ENCODE results near the gene DIRAS2.
"Not testable (repeated sequence)": the region's sequence is repeated elsewhere in the genome, so short reads cannot be mapped to it uniquely, and the experiment has no call there.

DIRAS2 gene, protein sequence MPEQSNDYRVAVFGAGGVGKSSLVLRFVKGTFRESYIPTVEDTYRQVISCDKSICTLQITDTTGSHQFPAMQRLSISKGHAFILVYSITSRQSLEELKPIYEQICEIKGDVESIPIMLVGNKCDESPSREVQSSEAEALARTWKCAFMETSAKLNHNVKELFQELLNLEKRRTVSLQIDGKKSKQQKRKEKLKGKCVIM

DNA sequence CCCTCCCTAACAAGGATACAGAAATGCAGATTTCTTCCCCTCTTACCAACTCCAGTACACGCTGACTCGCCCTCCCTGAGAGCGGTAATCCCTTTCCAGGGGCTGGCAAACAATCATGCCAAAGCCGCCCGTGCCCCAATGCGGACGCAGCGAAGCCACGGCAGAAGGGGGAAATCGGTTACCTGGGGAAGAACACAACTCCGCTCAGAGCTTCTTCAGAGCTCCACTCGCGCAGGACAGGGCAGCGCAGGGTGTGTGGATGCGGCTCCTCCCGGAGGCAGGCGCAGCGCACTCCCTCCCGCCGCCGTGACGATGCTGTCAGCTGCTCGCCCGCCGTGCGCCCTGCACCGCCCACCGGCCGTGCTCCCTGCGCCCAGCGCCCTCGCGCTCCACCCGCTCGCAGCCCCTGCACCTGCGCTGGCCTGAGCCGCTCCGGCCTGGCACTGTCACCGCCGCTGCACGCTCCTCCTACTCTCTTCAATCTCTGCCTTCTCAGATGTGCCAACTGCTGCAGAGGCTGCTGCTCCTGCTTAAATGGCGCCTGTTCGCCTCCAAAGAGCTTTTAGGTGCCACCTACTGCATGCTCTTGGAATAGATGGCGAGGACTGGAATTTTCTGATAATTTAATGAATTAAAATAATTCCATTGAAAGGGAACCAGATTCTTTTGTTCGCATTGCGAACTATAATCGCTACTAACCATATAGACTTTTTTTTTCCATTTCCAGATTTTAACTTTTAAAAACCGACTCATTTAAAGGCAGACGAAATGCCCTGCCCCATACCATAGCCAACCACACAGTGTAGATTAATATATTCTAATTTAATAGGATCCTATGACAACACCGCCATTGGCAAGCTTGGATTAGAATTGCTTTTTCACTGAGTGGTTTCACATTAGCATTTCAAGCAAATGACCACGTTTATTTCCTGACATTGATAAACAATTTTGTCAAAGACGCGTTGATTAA lies at the start of gene DIRAS2:
Gene DIRAS2 (minus strand): TSS at position 255 of the 970 bp plus-strand sequence. CDS start 28,997 bp downstream, outside the sequence.
- no peak for DNase-seq (ENCODE audit: low read depth in 1 of 2, low spot score in 1 of 2)

DNA sequence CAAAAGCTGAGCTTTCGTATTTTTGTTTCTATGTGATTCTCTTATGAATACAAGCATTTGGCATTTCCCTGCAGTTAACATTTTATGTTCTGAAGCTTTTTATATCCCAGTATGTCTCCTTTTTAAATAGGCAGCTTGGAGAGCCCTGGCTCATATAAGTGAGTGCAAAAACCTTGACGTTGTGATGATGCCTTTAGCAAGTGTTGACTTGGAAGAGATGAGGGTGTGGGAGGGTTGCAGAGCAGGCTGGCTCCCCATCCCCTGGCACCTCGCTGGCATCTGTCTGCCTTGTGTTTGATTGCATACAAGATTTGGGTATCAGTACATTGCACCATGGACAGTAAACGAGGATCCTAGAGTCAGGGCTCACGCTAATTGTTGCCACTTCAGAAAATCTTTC lies 42.1 kb upstream of the DIRAS2 start:
- DNase-seq (ENCODE audit: low read depth in 1 of 2, low spot score in 1 of 2): no peak

DNA sequence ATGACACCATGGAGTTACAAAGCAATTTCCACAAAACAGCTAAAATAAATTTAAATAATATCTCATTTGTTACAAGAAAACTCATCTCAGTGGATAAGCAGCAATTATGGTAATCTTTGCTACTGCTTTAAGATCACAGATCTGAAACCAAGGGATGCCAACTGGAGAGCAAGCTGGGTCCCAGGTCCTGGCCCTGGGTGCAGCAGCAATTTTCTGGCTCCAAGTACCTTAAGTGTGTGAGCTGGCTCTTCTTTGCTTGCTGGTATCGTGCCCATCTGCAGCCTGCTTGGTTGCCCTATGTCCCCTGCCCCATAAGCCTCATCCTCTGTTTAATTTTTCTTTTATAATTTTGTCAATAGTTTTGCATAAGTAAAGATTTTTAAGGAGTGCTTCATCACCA lies 41.5 kb upstream of the DIRAS2 start:
- no peak for DNase-seq (ENCODE audit: low read depth in 1 of 2, low spot score in 1 of 2)

DNA sequence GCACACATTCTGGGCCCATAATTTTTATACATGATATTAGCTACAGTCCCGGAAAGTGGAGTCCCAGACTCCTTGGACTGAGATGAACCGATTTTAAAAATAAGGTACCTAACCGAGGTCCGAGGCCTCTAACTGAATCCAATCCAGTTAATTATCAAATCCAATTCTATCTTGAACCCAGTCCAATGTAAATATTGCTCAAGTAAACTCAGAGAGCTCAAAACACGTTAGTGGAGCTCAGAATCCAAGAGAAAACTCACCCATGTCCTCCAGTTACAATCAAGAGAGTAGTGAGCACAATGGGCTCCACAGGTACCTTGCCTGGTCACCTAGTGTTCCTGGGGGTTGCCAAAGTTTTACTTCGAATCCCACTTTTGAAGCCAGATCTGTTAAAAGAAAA lies 37.9 kb upstream of the DIRAS2 start:
- no peak for DNase-seq (ENCODE audit: low read depth in 1 of 2, low spot score in 1 of 2)

DNA sequence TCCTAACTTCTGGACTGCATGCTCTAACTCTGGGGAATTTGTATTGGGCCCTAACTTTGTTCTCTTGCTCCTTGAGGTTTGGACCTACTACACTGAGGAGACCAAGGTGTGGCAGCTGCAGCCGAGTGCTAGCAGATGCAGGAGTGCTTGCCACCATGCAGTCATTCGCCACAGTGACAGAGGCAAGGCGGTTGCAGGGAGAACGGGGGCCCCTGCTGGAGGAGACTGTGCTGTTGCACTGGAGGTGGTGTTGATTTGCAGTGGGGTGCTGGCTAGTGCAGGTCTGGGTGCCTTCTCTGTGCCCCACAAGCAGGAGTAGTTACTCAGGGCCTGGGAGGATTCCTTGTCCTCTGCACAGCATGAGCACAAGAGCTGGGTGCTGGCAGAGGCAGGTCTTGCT lies 22.4 kb upstream of the DIRAS2 start:
- DNase-seq (ENCODE audit: low read depth in 1 of 2, low spot score in 1 of 2): no peak

DNA sequence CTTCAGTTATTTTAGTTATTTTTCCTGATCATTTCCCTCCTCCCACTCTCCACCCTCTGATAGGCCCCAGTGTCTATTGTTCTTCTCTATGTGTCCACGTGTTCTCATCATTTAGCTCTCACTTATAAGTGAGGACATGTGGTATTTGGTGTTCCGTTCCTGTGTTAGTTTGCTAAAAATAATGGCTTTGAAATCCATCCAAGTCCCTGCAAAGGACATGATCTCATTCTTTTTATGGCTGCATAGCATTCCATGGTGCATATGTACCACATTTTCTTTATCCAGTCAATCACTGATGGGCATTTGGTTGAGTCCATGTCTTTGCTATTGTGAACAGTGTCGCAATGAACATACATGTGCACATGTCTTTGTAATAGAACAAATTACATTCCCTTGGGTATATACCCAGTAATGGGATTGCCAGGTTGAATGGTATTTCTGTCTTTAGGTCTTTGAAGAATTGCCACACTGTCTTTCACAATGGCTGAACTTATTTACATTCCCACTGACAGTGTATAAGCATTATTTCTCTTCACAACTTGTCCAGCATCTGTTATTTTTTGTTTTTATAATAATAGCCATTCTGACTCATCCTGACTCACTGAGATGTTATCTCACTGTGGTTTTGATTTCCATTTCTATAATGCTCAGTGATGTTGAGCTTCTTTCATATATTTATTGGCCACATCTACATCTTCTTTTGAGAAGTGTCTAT lies 17.2 kb upstream of the DIRAS2 start:
- no peak for DNase-seq (ENCODE audit: low read depth in 1 of 2, low spot score in 1 of 2)

DNA sequence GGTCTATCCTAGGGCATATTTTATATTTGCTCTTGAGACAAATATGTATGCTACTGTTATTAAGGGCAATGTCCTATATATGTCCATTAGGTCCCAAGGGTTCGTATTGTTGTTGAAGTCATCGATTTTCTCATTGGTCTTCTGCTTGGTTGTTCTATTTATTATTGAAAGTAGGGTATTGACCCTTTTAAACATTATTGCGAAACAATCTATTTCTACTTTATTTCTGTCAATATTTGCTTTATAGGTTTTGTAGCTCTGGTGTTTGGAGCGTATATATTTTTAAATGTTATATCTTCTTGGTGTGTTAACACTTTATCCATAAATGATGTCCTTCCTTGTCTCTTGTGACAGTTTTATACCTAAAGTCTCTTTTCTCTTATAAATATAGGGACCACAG lies 16.2 kb upstream of the DIRAS2 start:
- DNase-seq (ENCODE audit: low read depth in 1 of 2, low spot score in 1 of 2): no peak

DNA sequence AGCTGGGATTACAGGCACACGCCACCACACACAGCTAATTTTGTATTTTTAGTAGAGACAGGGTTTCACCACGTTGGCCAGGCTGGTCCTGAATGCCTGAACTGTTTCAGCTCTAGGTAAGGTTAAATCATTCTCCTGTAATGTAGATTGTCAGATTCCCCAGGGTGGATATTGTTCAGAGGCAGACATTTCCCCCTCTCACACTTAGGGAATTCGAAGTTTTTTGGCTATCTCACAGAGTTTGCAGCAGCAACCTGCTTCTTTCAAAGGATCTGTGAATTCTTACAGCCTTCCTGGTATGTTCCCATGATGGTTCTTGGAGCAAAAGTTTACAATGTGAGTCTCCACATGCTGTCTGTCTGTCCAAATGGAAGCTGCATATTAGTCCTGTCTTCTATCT lies 15.6 kb upstream of the DIRAS2 start:
- DNase-seq (ENCODE audit: low read depth in 1 of 2, low spot score in 1 of 2): no peak

DNA sequence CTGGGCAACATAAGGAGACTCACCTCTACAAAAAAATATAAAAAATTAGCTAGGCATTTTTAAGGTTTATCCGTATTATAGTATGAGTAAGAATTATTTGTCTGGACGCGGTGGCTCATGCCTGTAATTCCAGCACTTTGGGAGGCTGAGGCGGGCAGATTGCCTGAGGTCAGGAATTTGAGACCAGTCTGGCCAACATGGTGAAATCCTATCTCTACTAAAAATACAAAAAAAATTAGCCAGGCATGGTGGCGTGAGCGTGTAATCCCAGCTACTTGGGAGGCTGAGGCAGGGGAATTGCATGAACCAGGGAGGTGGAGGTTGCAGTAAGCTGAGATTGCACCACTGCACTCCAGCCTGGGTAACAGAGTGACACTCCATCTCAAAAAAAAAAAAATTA lies 14.3 kb upstream of the DIRAS2 start:
- DNase-seq (ENCODE audit: low read depth in 1 of 2, low spot score in 1 of 2): not testable (repeated sequence)

DNA sequence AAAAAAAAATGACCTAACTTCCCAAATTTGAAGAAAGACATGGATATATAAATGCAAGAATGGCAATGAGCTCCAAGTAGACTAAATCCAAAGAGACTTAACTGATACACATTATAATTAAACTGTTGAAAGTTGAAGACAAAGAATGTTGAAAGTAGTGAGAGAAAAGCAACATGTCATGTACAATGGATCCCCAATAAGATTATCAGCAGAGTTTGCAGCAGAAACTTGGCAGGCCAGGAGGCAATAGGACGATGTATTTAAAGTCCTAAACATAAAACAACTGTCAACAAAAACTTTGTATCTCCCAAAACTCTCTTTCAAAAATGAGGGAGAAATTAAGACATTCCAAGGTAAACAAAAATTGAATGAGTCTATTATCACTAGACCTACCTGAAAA lies 8.6 kb upstream of the DIRAS2 start:
- no peak for DNase-seq (ENCODE audit: low read depth in 1 of 2, low spot score in 1 of 2)

DNA sequence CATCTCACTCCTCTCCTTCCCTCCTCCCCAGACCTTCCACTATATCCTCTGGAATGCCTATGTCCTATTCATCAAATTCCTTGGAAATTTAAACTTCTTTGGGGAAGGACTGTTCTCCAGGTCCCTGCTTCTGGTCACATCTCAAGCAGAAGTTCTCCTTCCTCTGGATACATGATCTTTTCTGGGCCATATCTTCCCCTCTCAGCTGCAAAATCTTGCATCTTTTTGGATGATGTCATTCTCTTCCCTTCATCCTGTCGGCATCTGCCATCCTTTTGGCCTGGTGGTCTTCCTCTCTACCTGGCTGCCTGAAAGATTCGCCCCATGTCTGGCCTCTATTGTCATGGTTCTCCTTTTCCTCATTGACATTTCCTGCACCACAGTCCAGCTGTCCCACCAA lies 5.2 kb upstream of the DIRAS2 start:
- no peak for DNase-seq (ENCODE audit: low read depth in 1 of 2, low spot score in 1 of 2)

DNA sequence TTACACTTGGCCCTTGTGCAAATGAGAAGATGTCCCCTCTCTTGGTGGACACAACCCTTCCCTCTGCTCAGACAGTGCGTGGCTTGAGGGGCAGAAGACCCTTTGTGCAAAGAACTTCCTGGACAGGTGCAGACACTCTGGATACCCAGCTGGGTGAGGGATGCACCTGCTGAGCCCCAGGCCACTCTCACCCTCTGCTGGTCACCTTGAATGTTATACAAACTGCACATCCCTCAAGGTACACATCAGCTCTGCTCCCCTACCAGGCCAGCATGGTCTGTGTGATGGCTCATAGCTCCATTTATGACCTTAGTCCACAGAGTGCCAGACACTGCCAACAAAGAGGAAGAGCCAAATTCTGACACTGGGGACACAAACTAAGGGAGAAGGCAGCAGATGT lies 3.1 kb upstream of the DIRAS2 start:
- no peak for DNase-seq (ENCODE audit: low read depth in 1 of 2, low spot score in 1 of 2)

DNA sequence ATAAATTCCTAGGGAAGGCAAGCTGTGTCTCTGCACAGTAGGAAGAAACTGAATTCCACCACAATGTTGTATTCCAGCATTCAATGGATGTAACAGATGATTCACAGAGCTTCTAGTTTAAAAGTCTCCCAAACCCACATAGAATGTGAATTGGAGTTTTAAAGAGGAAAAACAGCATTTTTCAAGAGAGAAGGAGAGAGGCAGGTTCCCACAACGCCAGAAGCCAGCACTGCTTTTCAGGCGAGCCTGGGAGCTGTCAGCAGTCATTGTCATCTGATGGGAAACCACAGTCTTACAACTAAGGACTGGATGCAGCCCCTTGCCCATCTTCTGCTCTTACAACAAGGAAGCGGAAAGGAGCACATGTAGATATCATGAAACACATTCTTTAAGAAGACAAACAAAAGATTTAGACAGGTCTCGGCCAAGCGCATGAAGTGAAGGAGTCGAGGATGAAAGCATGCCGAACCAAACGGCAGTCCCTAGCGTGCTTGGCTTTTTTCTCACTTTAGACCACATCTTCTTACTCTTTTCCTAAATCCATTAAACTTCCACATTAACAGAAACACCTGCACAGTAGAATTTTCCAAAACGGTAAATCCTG lies 638 bp downstream of the DIRAS2 start:
- no peak for DNase-seq (ENCODE audit: low read depth in 1 of 2, low spot score in 1 of 2)

DNA sequence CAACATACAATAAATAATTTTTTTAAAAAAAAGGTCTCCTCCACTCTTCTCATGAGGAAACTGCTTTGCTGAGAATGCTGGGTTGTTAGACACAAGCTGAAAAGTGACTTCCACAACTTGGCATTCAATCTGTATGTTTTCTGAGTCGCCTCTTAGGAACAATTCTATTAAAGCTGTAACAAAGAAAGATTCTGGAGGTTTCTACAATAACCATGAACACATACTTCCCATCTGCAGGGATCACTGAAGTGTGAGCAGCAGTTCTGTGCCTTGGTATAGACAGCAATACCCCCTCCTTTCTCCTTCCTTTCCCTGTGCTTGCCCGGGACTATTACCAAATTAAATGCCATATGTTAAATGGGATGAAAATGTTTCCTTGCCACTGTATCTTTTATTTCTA lies 1.5 kb downstream of the DIRAS2 start:
- no peak for DNase-seq (ENCODE audit: low read depth in 1 of 2, low spot score in 1 of 2)

DNA sequence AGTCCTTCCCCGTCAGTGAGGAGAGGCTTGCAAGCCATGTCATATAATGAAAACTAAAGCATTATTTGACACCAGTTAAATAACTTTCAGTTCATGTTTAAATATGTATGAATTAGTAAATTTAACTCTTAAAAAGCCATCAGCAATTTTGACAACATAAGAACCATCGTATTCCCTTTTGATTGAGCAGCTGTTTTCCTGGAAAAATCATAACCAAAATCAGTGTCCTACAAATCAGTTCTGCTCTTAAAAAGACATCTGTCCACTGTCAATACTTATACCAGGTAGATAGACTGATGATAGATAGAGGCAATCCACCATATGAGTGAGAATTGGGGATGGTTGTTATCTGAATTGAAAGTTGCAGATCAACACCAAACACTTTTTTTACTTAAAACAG lies 2.3 kb downstream of the DIRAS2 start:
- no peak for DNase-seq (ENCODE audit: low read depth in 1 of 2, low spot score in 1 of 2)

DNA sequence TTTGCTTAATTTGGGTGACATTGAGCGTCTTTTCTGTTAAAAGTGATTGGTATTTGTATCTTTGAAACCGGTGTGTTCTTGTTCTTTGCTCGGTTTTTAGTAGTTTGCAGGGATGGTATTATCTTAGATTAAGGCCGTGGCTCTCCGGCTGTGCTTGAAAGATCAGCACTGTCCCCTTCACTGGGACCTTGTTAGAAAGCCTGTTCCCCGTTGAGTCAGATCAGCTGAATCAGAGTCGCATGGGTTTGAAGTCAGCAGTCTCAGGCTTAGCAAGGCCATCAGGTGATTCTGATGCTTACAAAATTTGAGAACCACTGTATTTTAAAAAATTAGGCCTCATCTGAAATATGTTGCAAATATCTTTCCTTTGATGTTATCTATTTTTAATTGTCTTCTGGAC lies 5.0 kb downstream of the DIRAS2 start:
- no peak for DNase-seq (ENCODE audit: low read depth in 1 of 2, low spot score in 1 of 2)

DNA sequence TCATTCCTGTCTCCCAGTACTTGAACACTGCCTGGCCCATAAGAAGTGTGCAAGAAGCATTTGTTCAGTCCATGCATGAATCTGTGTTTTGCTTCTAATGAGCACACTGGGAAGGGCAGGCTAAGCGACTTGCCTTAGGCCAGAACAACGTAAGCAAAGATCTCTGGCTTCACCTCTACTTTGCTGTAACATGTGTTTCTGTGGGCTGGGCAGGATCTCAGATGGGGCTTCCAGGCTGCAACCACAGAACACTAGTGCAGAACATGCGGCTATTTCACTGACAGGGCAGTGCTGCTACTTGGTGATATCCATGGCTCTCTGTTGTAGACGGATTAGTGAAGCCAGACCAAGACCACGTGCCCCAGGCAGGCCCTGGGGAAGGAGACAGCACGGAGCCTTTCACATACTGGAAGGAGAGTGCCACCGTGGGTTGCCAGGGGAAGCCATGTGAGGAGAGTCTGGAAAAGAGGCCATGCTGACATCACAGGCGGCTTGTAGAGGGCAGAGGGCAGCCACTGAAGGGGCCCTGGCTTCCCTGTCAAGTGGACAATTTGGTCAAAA lies 9.9 kb downstream of the DIRAS2 start:
- no peak for DNase-seq (ENCODE audit: low read depth in 1 of 2, low spot score in 1 of 2)

DNA sequence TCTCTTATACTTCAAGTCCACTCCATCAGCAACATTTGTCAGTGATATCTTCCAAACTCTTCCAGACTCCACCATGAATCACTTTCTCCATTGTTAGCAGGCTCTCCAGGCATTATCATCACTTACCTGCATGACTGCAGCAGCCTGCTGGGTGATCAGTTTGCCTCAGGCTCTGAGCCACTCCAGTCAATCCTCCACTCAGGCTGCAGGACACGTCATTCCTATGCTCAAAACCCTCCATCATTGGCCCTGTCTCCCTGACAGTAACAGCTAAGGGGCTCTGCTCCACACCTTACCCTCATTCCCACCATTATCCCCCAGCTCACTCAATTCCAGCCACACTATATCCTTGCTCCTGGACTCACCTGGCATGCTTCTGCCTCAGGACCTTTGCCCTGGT lies 10.7 kb downstream of the DIRAS2 start:
- no peak for DNase-seq (ENCODE audit: low read depth in 1 of 2, low spot score in 1 of 2)

DNA sequence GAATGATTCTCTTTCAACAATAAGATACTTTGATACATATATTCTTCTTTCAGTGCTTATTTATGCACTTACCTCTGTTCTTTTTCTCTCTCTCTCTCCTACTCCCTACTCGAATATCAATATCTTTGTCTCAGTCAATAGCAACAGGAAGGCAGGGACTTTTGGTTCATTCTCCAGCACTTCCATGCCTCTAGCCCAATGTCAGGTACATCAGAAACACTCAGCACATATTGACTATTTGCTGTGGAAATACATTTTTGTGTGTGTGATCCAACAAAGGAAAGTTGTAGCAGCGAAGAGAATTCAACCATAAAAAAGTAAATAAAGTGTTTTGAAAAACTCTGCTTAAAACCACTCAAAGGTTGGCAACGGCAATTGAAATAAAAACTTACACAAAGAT lies 12.6 kb downstream of the DIRAS2 start:
- DNase-seq (ENCODE audit: low read depth in 1 of 2, low spot score in 1 of 2): no peak

DNA sequence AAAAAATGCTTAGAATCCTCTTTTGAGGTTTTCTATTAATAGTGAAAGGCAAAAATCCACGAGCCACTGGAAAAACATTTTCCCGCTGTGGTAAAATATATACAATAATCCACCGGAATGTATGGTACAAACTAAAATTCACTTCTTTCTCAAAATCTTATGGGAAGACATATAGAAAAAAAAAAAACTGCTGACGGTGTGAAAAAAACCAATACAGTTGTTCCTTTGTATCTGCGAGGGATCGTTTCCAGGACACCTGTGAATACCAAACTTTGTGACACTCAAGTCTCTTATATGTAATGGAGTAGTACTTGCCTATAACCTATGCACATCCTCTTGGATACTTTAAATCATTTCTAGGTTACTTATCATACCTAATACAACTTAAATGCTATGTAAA lies 13.3 kb downstream of the DIRAS2 start:
- DNase-seq (ENCODE audit: low read depth in 1 of 2, low spot score in 1 of 2): no peak

DNA sequence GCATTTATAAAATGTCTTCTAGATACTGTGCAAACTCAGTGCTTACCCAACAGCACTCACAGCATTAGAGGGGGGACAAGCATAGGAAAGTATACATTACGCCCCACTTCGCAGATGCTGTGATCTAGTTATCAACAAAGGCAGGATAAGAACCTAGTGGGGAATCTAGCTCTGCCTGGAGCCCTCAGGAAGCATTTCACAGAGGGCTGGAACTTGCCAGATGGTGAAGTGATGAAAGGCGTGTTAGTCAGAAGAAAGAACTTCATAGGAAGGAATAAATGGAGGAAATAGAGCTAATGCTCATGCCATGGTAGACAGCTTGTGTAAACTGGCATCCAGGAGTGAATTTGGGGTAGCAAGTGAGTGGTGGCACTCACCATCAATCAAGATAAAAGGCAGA lies 25.8 kb downstream of the DIRAS2 start:
- no peak for DNase-seq (ENCODE audit: low read depth in 1 of 2, low spot score in 1 of 2)

Data from activated T-helper 1 cell treated with anti-CD3 and anti-CD28 coated beads, Interleukin-2, amount 50 U/mL, for 16 hours (primary cell).